Endothelial cell of umbilical vein (primary cell): ENCODE results near the gene LATS2. TPM values are rescaled to one million over a fixed set of nuclear protein-coding genes. Genes with fewer than 3 reads are reported as not detected.

ENCODE experiments used
- BruUV-seq: library from RNA; stranded (reverse); fragments of 400-500 nt; replicated peaks from 2 replicates; lab custom pipeline; 2021; lab: Mats Ljungman, UMichigan
- CTCF ChIA-PET: fragments of 300-600, 350-600 bp; sonication (Branson Sonifier 250); formaldehyde crosslinking; loops from one replicate; lab custom pipeline; 2021; ENCODE audit warnings: antibody characterized with exemption, inconsistent platforms; lab: Charles Lee
- POLR2A ChIA-PET: fragments of 300-600, 350-600 bp; sonication (Branson Sonifier 250); formaldehyde crosslinking; loops from one replicate; lab custom pipeline; 2021; ENCODE audit warnings: antibody characterized with exemption, inconsistent platforms; lab: Charles Lee
- DNase-seq: peaks from one replicate; pipeline ENCODE4 v3.0.0-alpha.2; 2011; ENCODE audit warnings: low read depth, low spot score
- FAIRE-seq: peaks from 2 replicates; lab custom pipeline; 2011; peaks lifted over from hg19 to GRCh38; lab: Jason Lieb, UNC
- H2AFZ ChIP-seq: 2 replicates; pipeline ENCODE4 v1.6.0; 2012; ENCODE audit warnings: low read depth, low read length, control low read depth, inconsistent platforms
- H3K27ac ChIP-seq: 2 replicates; pipeline ENCODE4 v1.5.1; 2011; ENCODE audit warnings: low read depth, mild to moderate bottlenecking, control low read depth, low read length, moderate library complexity; ENCODE audit not compliant: insufficient read depth
- H3K27me3 ChIP-seq, 2 experiments: 2 replicates each; pipeline versions ENCODE4 v1.6.0 to v1.6.1; 2011; ENCODE audit warnings: low read length in 2 of 2, mixed read lengths in 1 of 2; ENCODE audit not compliant: control insufficient read depth in 2 of 2, insufficient read depth in 2 of 2
- H3K36me3 ChIP-seq, 2 experiments: 2 replicates in 1 of 2; 3 replicates in 1 of 2; pipeline ENCODE4 v1.5.1; 2011; ENCODE audit warnings: low read length in 2 of 2, mild to moderate bottlenecking in 1 of 2, moderate library complexity in 1 of 2; ENCODE audit not compliant: control insufficient read depth in 2 of 2, insufficient read depth in 2 of 2; ENCODE audit errors: extremely low read depth in 1 of 2
- H3K4me1 ChIP-seq: 3 replicates; pipeline ENCODE4 v1.5.1; 2011; ENCODE audit warnings: mild to moderate bottlenecking, low read length; ENCODE audit not compliant: control insufficient read depth, insufficient read depth; ENCODE audit errors: extremely low read depth
- H3K4me2 ChIP-seq: 2 replicates; pipeline ENCODE4 v1.6.1; 2011; ENCODE audit warnings: low read length, control low read depth, mixed read lengths; ENCODE audit not compliant: insufficient read depth
- H3K4me3 ChIP-seq, 3 experiments: fragments of 200-600 bp in 1 of 3; sonication (generic), shearing (Covaris generic) in 1 of 3; replicated peaks in 1 of 3; 2 replicates each; pipeline ENCODE4 v1.5.1; 2011 to 2016; ENCODE audit warnings: control low read depth in 3 of 3, low read length in 3 of 3, mild to moderate bottlenecking in 2 of 3, inconsistent platforms in 1 of 3, low read depth in 1 of 3, moderate library complexity in 1 of 3; ENCODE audit not compliant: insufficient read depth in 1 of 3
- H3K79me2 ChIP-seq: 2 replicates; pipeline ENCODE4 v1.6.0; 2012; ENCODE audit warnings: low read length, inconsistent platforms; ENCODE audit not compliant: control insufficient read depth, insufficient read depth
- H3K9ac ChIP-seq: replicated peaks from 2 replicates; pipeline ENCODE3; 2011; ENCODE audit warnings: low read length, control low read depth; ENCODE audit not compliant: insufficient read depth; ENCODE audit errors: extremely low read depth
- H3K9me1 ChIP-seq: replicated peaks from 3 replicates; pipeline ENCODE4 v1.6.0; 2011; ENCODE audit warnings: mild to moderate bottlenecking, low read length; ENCODE audit not compliant: control insufficient read depth, insufficient read depth; ENCODE audit errors: extremely low read depth
- H3K9me3 ChIP-seq: replicated peaks from 2 replicates; pipeline ENCODE4 v1.5.1; 2012; ENCODE audit warnings: low read length, inconsistent platforms; ENCODE audit not compliant: control insufficient read depth, insufficient read depth
- H4K20me1 ChIP-seq: replicated peaks from 2 replicates; pipeline ENCODE3; 2011; ENCODE audit warnings: mild to moderate bottlenecking, low read length; ENCODE audit not compliant: control insufficient read depth, insufficient read depth; ENCODE audit errors: extremely low read depth
- POLR2A ChIP-seq: IDR thresholded peaks from 2 replicates; pipeline ENCODE4 v1.6.1; 2012; ENCODE audit warnings: low read depth, mild to moderate bottlenecking, control low read depth, low read length
- POLR2AphosphoS5 ChIP-seq: IDR thresholded peaks from 2 replicates; pipeline ENCODE4 v1.6.1; 2012; ENCODE audit warnings: low read depth, mild to moderate bottlenecking, control low read depth, low read length, moderate library complexity; ENCODE audit not compliant: insufficient read depth
- dilution Hi-C: fragments of 300-500 bp; cut with MboI; formaldehyde crosslinking; loops from one replicate; pipeline ENCODE4 v1.15.0; 2019; ENCODE audit warnings: low sequenced_read_pairs; ENCODE audit not compliant: extremely low pct_ligation_motif_present
- intact Hi-C: fragments of 100-400 bp; cut with micrococcal nuclease; formaldehyde crosslinking; loops from one replicate; pipeline ENCODE4 v1.10.0; 2022
- polyA plus RNA-seq, 4 experiments: library from polyadenylated mRNA; depleted of rRNA in 3 of 4; stranded (reverse) in 3 of 4; unstranded in 1 of 4; fragments of >200 nt; gene quantifications; 2 replicates each; pipeline versions ENCODE4 v1.2.1 to v1.2.3, GENCODE V29; 2011 to 2012; ENCODE audit warnings: missing spikeins in 1 of 4
- small RNA-seq: library from RNA; depleted of rRNA; stranded (forward); fragments of <200 nt; gene quantifications from one replicate; pipeline ENCODE3, GENCODE V24; 2012; ENCODE audit warnings: low replicate concordance, low read depth; ENCODE audit not compliant: insufficient read depth, insufficient read length
- total RNA-seq: library from RNA; stranded (reverse); gene quantifications from 2 replicates; pipeline ENCODE4 v1.2.3, GENCODE V29; 2021

LATS2 gene
- total and polyA plus RNA-seq, 2 donors (not counting 3 experiments of a cell fraction or from before 2014, with no cell fraction given): 33.5 to 67.6 TPM

DNA sequence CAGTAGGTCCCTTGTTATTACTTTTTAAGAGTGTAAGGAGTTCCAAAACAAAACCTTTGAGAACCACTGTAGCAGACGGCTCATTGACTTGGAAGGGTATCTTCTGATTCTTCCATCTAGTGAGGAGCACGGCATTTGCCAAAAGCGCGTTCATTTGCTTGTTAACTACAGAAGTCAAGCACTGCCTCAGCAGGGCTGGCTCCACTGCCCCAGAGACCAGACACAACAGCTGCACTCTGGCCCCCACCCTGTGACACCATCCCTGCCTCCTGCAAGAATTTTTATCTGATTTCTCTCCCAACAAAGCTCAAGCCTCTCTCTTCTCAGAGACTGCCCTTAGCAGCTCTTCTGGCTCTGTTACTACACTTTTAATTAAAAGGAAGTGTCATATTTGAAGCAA lies 138.1 kb downstream of the LATS2 start:
- intact Hi-C loops (no loop called here), dilution Hi-C loops (no loop called here)
- Histone ChIP-seq H3K4me3 (no peak overlapping the region), H3K4me1 (no peaks in the 10 kb centered on the region), H3K36me3 (no peaks in the 10 kb centered on the region), H3K27me3 (no peaks in the 10 kb centered on the region), H3K9me1 (no peaks in the 10 kb centered on the region), H3K4me2 (no peak overlapping the region), H3K27ac (no peak overlapping the region), H3K9me3 (no peaks in the 10 kb centered on the region), H3K9ac (no peak overlapping the region), H4K20me1 (no peaks in the 10 kb centered on the region), H3K79me2 (no peaks in the 10 kb centered on the region), H2AFZ (no peak overlapping the region)
- TF ChIP-seq POLR2A (no peak), POLR2AphosphoS5 (no peak)
- BruUV-seq: no TSS peak
- FAIRE-seq (no peak), DNase-seq (no peak)
- ChIA-PET POLR2A (no interaction called here), CTCF (interaction anchor here (0.6 to 8.7 kb wide), 9 partner anchors 20 to 726 kb away, joined by 3 to 239 read pairs (median 15); no protein-coding TSS in a partner anchor)

Small RNA genes lying within 50 kb of the gene (small RNA-seq; reads per million reads assigned to genes)
- not detected for gene PPIAP27
- gene RNU4-9P: not detected

Other genes with a start within 250 kb of the LATS2 start
- 21.3 and 22.5 TPM in 2 replicates for gene XPO4, start 158.8 kb downstream of the LATS2 start, total RNA-seq
- gene XPO4, start 158.8 kb downstream of the LATS2 start, polyA plus RNA-seq: 4.7 and 6.0 TPM in 2 replicates
- 191 and 221 TPM in 2 replicates for gene SAP18, start 78.5 kb upstream of the LATS2 start, total RNA-seq
- 29.7 and 30.3 TPM in 2 replicates for gene SAP18, start 78.5 kb upstream of the LATS2 start, polyA plus RNA-seq
- 25.9 and 28.7 TPM in 2 replicates for gene SKA3, start 115.0 kb upstream of the LATS2 start, total RNA-seq
- gene SKA3, start 115.0 kb upstream of the LATS2 start, polyA plus RNA-seq: 7.6 and 9.4 TPM in 2 replicates
- gene MRPL57, start 115.1 kb upstream of the LATS2 start, total RNA-seq: 19.5 and 23.1 TPM in 2 replicates
- gene MRPL57, start 115.1 kb upstream of the LATS2 start, polyA plus RNA-seq: 17.7 and 20.8 TPM in 2 replicates